Measurements from ENCODE around the gene TNFRSF18. TPM values are rescaled to one million over a fixed set of nuclear protein-coding genes. Genes with fewer than 3 reads are reported as not detected.

TNFRSF18 gene
- total and polyA plus RNA-seq, 2 experiments from 2014 or later, result 1.1 to 1.5 TPM

- TF ChIP-seq ZNF462 (CRISPR knock-in tag; IDR thresholded peaks at IDR 0.05) (no peak), NANOG (IDR thresholded peaks at IDR 0.05; ENCODE audit: borderline replicate concordance) (no peak), POLR2AphosphoS5 (IDR thresholded peaks at IDR 0.05; ENCODE audit: low read depth) (no peak), EZH2 (IDR thresholded peaks at IDR 0.05; ENCODE audit: low read depth, unreplicated experiment) (no peak), CREB1 (CRISPR knock-in tag; IDR thresholded peaks at IDR 0.05; ENCODE audit: low read depth) (no peak), ETS1 (IDR thresholded peaks at IDR 0.05) (no peak), EZH2phosphoT487 (IDR thresholded peaks at IDR 0.05; ENCODE audit: unreplicated experiment) (no peak), REST (IDR thresholded peaks at IDR 0.05; ENCODE audit: unreplicated experiment) (no peak)
These were observed 11.7 kb downstream of the TNFRSF18 start (continued) for GRCh38 chr1:1194723-1195122.
